K562 (cell line): Measurements from ENCODE around the gene FAF2. TPM values are rescaled to one million over a fixed set of nuclear protein-coding genes. Genes with fewer than 3 reads are reported as not detected.
A peak's percentile ranks its signal among the peaks of the same experiment; 100 is the strongest.

Experiments
- ATF7 ChIP-seq: fragments of 450-650 bp; IDR thresholded peaks from 2 replicates; pipeline ENCODE4 v1.7.1; 2014; ENCODE audit warnings: mild to moderate bottlenecking, moderate library complexity
- BRF2 ChIP-seq: IDR thresholded peaks from 3 replicates; pipeline ENCODE4 v1.6.1; 2011; ENCODE audit warnings: borderline replicate concordance, mild to moderate bottlenecking; ENCODE audit not compliant: insufficient read length, insufficient read depth
- ELK1 ChIP-seq: sonication (generic); formaldehyde crosslinking; IDR thresholded peaks from 2 replicates; pipeline ENCODE4 v1.8.1; 2022; ENCODE audit warnings: missing genetic modification reagents
- KDM4B ChIP-seq, 2 experiments: fragments of 450-650 bp in 1 of 2; sonication (generic) in 1 of 2; IDR thresholded peaks; 2 replicates each; pipeline ENCODE4 v1.6.1; 2016 to 2017; ENCODE audit warnings: borderline replicate concordance in 2 of 2, antibody characterized with exemption in 1 of 2, low read depth in 1 of 2, mild to moderate bottlenecking in 1 of 2
- LARP7 ChIP-seq: fragments of 450-650 bp; IDR thresholded peaks from 2 replicates; pipeline ENCODE4 v1.6.1; 2016
- LCOR ChIP-seq: sonication (generic); formaldehyde crosslinking; IDR thresholded peaks from 2 replicates; pipeline ENCODE4 v1.8.0; 2022; ENCODE audit warnings: mild to moderate bottlenecking, missing genetic modification reagents
- MCM2 ChIP-seq: fragments of 450-650 bp; IDR thresholded peaks from 2 replicates; pipeline ENCODE4 v1.6.1; 2017; ENCODE audit warnings: low read depth, mild to moderate bottlenecking
- MIER1 ChIP-seq: fragments of 450-650 bp; IDR thresholded peaks from 2 replicates; pipeline ENCODE4 v1.6.1; 2016; ENCODE audit warnings: antibody characterized with exemption, mild to moderate bottlenecking, low read depth
- NFE2L1 ChIP-seq: fragments of 450-650 bp; IDR thresholded peaks from 2 replicates; pipeline ENCODE4 v1.6.1; 2016; ENCODE audit warnings: missing genetic modification characterization, low read depth, mild to moderate bottlenecking, missing compliant biosample characterization, moderate library complexity, borderline replicate concordance
- SIRT6 ChIP-seq: IDR thresholded peaks from one replicate; pipeline ENCODE4 v1.6.1; 2012; ENCODE audit warnings: low read depth, mild to moderate bottlenecking, control low read depth, inconsistent platforms, low read length, moderate library complexity
- SNRNP70 ChIP-seq: fragments of 200-400 bp; formaldehyde crosslinking; optimal IDR thresholded peaks from 2 replicates; pipeline ENCODE3; 2017; ENCODE audit warnings: low read depth, low read length
- SRSF1 ChIP-seq: fragments of 200-400 bp; formaldehyde crosslinking; IDR thresholded peaks from 2 replicates; pipeline ENCODE4 v1.6.1; 2017; ENCODE audit warnings: mild to moderate bottlenecking, low read depth, low read length, moderate library complexity
- SRSF7 ChIP-seq: fragments of 200-400 bp; formaldehyde crosslinking; optimal IDR thresholded peaks from 2 replicates; pipeline ENCODE3; 2017; ENCODE audit warnings: mild to moderate bottlenecking, low read depth, low read length
- TFE3 ChIP-seq: fragments of 450-650 bp; formaldehyde crosslinking; IDR thresholded peaks from 2 replicates; pipeline ENCODE4 v1.4.0; 2020; ENCODE audit warnings: mild to moderate bottlenecking, mixed read lengths
- ZC3H4 ChIP-seq: sonication (generic); formaldehyde crosslinking; IDR thresholded peaks from 2 replicates; pipeline ENCODE4 v1.9.0; 2021; ENCODE audit warnings: missing genetic modification reagents, borderline replicate concordance
- ZEB2 ChIP-seq: fragments of 450-650 bp; IDR thresholded peaks from 2 replicates; pipeline ENCODE4 v1.6.1; 2016
- ZFP1 ChIP-seq: fragments of 450-650 bp; formaldehyde crosslinking; IDR thresholded peaks from 2 replicates; pipeline ENCODE4 v1.4.0; 2020; ENCODE audit warnings: mild to moderate bottlenecking, mixed read lengths
- ZNF280A ChIP-seq: fragments of 450-650 bp; IDR thresholded peaks from 2 replicates; pipeline ENCODE4 v1.6.1; 2018; ENCODE audit warnings: mild to moderate bottlenecking, low read depth; ENCODE audit not compliant: partially characterized antibody
- ZNF444 ChIP-seq: fragments of 250-450 bp; sonication (Bioruptor Pico); IDR thresholded peaks from 2 replicates; pipeline ENCODE4 v1.4.0; 2020; ENCODE audit warnings: mild to moderate bottlenecking, moderate library complexity
- ZNF655 ChIP-seq: fragments of 250-450 bp; sonication (Bioruptor Pico); IDR thresholded peaks from 2 replicates; pipeline ENCODE4 v1.5.0; 2021
- polyA plus RNA-seq, 8 experiments: library from polyadenylated mRNA; depleted of rRNA in 4 of 8; stranded (reverse) in 5 of 8; unstranded in 3 of 8; fragments of >200 nt; fragmentation: Nextera tagmentation in 2 of 8; fragmentation: Illumina TruSeq in 1 of 8; extraction: Ambion mirVana in 2 of 8; extraction: Trizol in 1 of 8; gene quantifications; 2 replicates each; pipeline versions ENCODE4 v1.2.1 to v1.2.3, GENCODE V29; 2011 to 2014; ENCODE audit warnings: inconsistent platforms in 1 of 8, missing spikeins in 1 of 8
- total RNA-seq, 7 experiments: library from RNA; depleted of rRNA in 6 of 7; stranded (reverse); fragments of >200 nt in 6 of 7; fragmentation: Illumina TruSeq in 2 of 7; extraction: Trizol in 2 of 7; gene quantifications; 2 replicates each; pipeline versions ENCODE4 v1.2.1 to v1.2.3, GENCODE V29; 2011 to 2021; ENCODE audit warnings: low replicate concordance in 1 of 7

FAF2 gene
- total and polyA plus RNA-seq, 9 of the 15 experiments (the other 6 are each of a cell fraction or from before 2014, with no cell fraction given), result 25.0 to 44.6 (median 36.1) TPM

GRCh38 chr5:176415952-176416924 lies 31.9 kb upstream of the FAF2 start, which contains the start of gene CLTB (continued):
- no peak for TF ChIP-seq ZNF280A
- TF ChIP-seq MCM2, result no peak
- no peak for TF ChIP-seq SIRT6
- TF ChIP-seq ZFP1 (CRISPR knock-in tag), result no peak
- no peak for TF ChIP-seq SRSF7
- no peak for TF ChIP-seq ZEB2
- TF ChIP-seq ZNF444 (CRISPR knock-in tag), result no peak
- no peak for TF ChIP-seq BRF2
- no peak for TF ChIP-seq MIER1
- no peak for TF ChIP-seq ZC3H4
- TF ChIP-seq KDM4B (IDR thresholded peaks at IDR 0.05; ENCODE audit: borderline replicate concordance in 2 of 2, low read depth in 1 of 2), result no peak
- TF ChIP-seq ATF7, result peak; percentile 99
- no peak for TF ChIP-seq ELK1
- TF ChIP-seq ZNF655 (CRISPR knock-in tag), result no peak
- TF ChIP-seq NFE2L1 (tag), result no peak
- TF ChIP-seq TFE3, result no peak
- TF ChIP-seq LARP7, result no peak
- no peak for TF ChIP-seq SNRNP70
- TF ChIP-seq LCOR (CRISPR knock-in tag), result no peak
- no peak for TF ChIP-seq SRSF1
